ENCODE results near the gene TMEM14C. TPM values are rescaled to one million over a fixed set of nuclear protein-coding genes. Genes with fewer than 3 reads are reported as not detected.

Gene TMEM14C
- total RNA-seq, 1 experiment from 2014 or later = 84.7 TPM

- Histone ChIP-seq H3K36me3 (ENCODE audit: control insufficient read depth in 1 of 2, insufficient read depth in 2 of 2, low read length in 2 of 2) (no peaks in the 10 kb centered on the region), H3K9me3 (ENCODE audit: control insufficient read depth in 1 of 2, insufficient read depth in 1 of 2, low read depth in 1 of 2, low read length in 2 of 2) (no peaks in the 10 kb centered on the region), H3K4me1 (ENCODE audit: control insufficient read depth in 1 of 2, insufficient read depth in 2 of 2, low read length in 2 of 2) (peaks cover 6 to 11% of the 10 kb centered on the region in 2 experiments; a peak in 3 of 4 replicates), H3K27me3 (ENCODE audit: insufficient read depth, low read length) (no peaks in the 10 kb centered on the region), H3K4me2 (ENCODE audit: low read length) (no peak overlapping the region), H3K27ac (ENCODE audit: low read depth, low read length) (no peak overlapping the region), H3K4me3 (replicated peaks in 1 of 2; ENCODE audit: low read depth in 1 of 2, low read length in 2 of 2) (no peak overlapping the region), H3K79me2 (ENCODE audit: insufficient read depth, low read length) (peaks cover 26% of the 10 kb centered on the region), H4K20me1 (ENCODE audit: insufficient read depth) (no peaks in the 10 kb centered on the region; the same call in 1 of the 2 replicates), H3K9ac (ENCODE audit: low read length) (no peak overlapping the region), H2AFZ (ENCODE audit: low read depth, low read length, poor library complexity, severe bottlenecking) (no peak overlapping the region), H3K9me2 (ENCODE audit: insufficient read depth) (no peaks in the 10 kb centered on the region)
- ATAC-seq = no peak
- TF ChIP-seq, protein P1, sequence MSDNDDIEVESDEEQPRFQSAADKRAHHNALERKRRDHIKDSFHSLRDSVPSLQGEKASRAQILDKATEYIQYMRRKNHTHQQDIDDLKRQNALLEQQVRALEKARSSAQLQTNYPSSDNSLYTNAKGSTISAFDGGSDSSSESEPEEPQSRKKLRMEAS (IDR thresholded peaks at IDR 0.05) = no peak
- TF ChIP-seq ZNF274 (IDR thresholded peaks at IDR 0.05; ENCODE audit: low read depth, low read length) (no peak), REST (IDR thresholded peaks at IDR 0.05; ENCODE audit: low read depth) (no peak), CEBPB (IDR thresholded peaks at IDR 0.05; ENCODE audit: low read depth) (no peak), ZBTB33 (IDR thresholded peaks at IDR 0.05; ENCODE audit: extremely low read depth, insufficient replicate concordance, low read length) (no peak), FOSL1 (IDR thresholded peaks at IDR 0.05; ENCODE audit: low read depth) (no peak), ZFX (IDR thresholded peaks at IDR 0.05) (no peak), CBX3 (IDR thresholded peaks at IDR 0.05; ENCODE audit: low read depth) (no peak), SRF (IDR thresholded peaks at IDR 0.05; ENCODE audit: low read depth) (no peak), POLR2AphosphoS5 (IDR thresholded peaks at IDR 0.05; ENCODE audit: low read depth, low read length) (no peak), SIN3A (IDR thresholded peaks at IDR 0.05; ENCODE audit: low read depth) (no peak), SP1 (IDR thresholded peaks at IDR 0.05; ENCODE audit: low read depth) (no peak), RAD21 (IDR thresholded peaks at IDR 0.05; ENCODE audit: low read depth) (no peak), EZH2 (IDR thresholded peaks at IDR 0.05) (no peak), CTCF (IDR thresholded peaks at IDR 0.05 in 2 of 3, conservative IDR thresholded peaks at IDR 0.05 in 1 of 3; ENCODE audit: borderline replicate concordance in 1 of 3, insufficient read depth in 1 of 3, low read depth in 2 of 3, low read length in 2 of 3) (no peak), POLR2A (IDR thresholded peaks at IDR 0.05; ENCODE audit: borderline replicate concordance, extremely low read depth, insufficient read depth, insufficient read length) (no peak), EZH2phosphoT487 (IDR thresholded peaks at IDR 0.05; ENCODE audit: borderline replicate concordance) (no peak)
- ChIA-PET POLR2A (interaction anchor here (0.7 kb wide), 1 partner anchor 170 kb away, joined by 3 read pairs; the partner anchor contains the start of gene GCNT2), CTCF (no interaction called here), RAD21 (ENCODE audit: low non-redundant PET in 1 of 2, low total read pairs in 2 of 2, uncharacterized antibody in 2 of 2, unreplicated experiment in 2 of 2) (no interaction called here)
- intact Hi-C loops (cut with micrococcal nuclease) = loop anchor here (5.0 kb wide), 1 partner anchor 111 kb away; no protein-coding TSS in a partner anchor
- DNase-seq (ENCODE audit: low read depth, low spot score) = no peak
- BruUV-seq (replicated peaks) = no TSS peak
Observed at GRCh38 chr6:10690651-10691445, 32.0 kb upstream of the TMEM14C start.
